GM18505 (cell line): Measurements from ENCODE around the gene AKAP10.
"Not testable (repeated sequence)": the region's sequence is repeated elsewhere in the genome, so short reads cannot be mapped to it uniquely, and the experiment has no call there.

Source experiments
- ATAC-seq: cut with Tn5 transposase; IDR thresholded peaks from one replicate; pipeline ENCODE4 v1.9.1; 2021; ENCODE audit not compliant: unreplicated experiment
- POLR2A ChIP-seq: IDR thresholded peaks from 4 replicates; pipeline ENCODE4 v1.6.1; 2011; ENCODE audit warnings: borderline replicate concordance; ENCODE audit not compliant: insufficient read depth, insufficient read length; ENCODE audit errors: extremely low read depth

The AKAP10 gene, protein sequence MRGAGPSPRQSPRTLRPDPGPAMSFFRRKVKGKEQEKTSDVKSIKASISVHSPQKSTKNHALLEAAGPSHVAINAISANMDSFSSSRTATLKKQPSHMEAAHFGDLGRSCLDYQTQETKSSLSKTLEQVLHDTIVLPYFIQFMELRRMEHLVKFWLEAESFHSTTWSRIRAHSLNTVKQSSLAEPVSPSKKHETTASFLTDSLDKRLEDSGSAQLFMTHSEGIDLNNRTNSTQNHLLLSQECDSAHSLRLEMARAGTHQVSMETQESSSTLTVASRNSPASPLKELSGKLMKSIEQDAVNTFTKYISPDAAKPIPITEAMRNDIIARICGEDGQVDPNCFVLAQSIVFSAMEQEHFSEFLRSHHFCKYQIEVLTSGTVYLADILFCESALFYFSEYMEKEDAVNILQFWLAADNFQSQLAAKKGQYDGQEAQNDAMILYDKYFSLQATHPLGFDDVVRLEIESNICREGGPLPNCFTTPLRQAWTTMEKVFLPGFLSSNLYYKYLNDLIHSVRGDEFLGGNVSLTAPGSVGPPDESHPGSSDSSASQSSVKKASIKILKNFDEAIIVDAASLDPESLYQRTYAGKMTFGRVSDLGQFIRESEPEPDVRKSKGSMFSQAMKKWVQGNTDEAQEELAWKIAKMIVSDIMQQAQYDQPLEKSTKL

GRCh38 chr17:19977293-19978208 lies at the start of gene AKAP10:
TSS of gene AKAP10 (minus strand) at chr17:19977828. CDS start at chr17:19977679, 149 bp downstream.
- peak; percentile 85 for TF ChIP-seq POLR2A
- ATAC-seq: peak; percentile 78

GRCh38 chr17:20026960-20027359 lies 49.3 kb upstream of the AKAP10 start:
- no peak for TF ChIP-seq POLR2A
- no peak for ATAC-seq

DNA sequence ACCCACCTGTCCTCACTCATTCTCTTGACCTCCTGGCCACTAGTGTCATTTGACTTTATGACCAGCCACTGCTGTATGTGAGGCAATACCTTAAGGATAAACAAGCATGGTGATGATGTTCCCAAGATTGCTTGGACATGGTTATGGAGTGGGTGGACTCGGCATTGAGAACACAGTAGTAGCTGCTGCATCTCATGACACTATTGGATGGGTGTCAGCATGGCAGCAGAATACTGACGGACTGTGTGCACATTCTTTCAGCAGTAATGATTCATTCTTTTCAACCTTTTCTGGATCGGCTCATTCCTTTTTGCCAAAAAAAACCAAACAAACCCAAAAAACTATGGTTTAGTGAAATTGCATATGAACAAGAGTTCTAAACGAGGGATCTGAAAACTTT lies 45.1 kb upstream of the AKAP10 start:
- ATAC-seq: no peak
- no peak for TF ChIP-seq POLR2A

DNA sequence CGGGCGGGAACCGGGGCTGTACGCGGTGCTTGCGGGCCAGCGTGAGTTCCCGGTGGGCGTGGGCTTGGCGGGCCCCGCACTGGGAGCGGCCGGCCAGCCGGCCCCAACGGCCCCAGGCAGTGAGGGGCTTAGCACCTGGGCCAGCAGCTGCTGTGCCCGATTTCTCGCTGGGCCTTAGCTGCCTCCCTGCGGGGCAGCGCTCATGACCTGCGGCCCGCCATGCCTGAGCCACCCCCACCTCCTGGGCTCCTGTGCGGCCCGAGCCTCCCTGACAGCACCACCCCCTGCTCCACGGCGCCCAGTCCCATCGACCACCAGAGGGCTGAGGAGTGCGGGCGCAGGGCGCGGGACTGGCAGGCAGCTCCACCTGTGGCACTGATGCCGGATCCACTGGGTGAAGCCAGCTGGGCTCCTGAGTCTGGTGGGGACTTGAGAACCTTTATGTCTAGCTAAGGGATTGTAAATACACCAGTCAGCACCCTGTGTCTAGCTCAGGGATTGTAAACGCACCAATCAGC lies 38.9 kb upstream of the AKAP10 start:
- ATAC-seq: not testable (repeated sequence)

DNA sequence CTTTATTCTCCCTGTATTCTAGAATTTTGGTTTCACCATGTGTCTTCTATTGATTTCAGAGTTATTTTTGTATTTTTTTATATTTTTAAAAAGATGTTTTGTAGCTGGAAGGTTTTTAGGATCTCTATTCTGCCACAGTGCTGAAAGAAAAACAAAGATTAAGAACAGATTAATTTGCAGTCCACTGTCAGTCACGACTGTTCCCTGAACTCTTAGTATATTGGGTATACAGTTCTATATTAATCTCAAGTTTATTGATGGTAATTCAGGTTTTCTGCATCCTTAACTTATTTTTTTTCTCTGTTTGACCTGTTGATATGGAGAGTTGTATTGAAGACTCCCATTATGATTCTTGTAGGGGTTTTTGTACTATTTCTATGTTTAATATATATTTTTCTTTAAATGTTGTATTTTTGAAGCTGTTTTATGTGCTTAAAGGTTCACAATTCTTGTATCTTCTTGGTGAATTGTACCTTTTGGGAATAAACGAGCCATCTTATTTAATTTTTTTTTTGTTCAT lies 34.4 kb upstream of the AKAP10 start:
- ATAC-seq: no peak
- no peak for TF ChIP-seq POLR2A

DNA sequence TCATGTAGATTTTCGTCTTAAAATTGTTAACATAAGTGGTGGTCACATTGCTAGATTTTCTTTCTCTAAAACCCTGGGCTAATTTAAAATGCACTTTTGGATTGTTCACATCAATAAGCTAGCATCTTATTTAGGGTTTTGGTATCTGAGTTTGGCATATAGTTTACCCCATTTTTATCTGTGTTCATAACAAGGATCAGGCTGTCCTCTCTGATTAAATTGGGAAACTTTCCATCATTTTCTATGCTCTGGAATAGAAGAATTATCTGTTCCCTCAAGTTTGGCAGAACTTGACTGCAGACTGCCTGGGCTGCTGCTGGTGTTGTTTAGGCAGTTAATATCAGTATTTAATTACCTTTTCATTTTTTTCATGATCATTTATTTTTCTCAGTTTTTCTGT lies 33.3 kb upstream of the AKAP10 start:
- ATAC-seq: no peak
- no peak for TF ChIP-seq POLR2A

- ATAC-seq: no peak
- no peak for TF ChIP-seq POLR2A
Measured at GRCh38 chr17:20010099-20010863, 32.7 kb upstream of the AKAP10 start.

GRCh38 chr17:20009302-20010098 lies 31.9 kb upstream of the AKAP10 start, which contains the start of gene SPECC1:
TSS of gene SPECC1 (plus strand) at chr17:20009359. CDS start at chr17:20096652, 87,293 bp downstream.
- peak; percentile 95 for ATAC-seq
- no peak for TF ChIP-seq POLR2A

- peak; percentile 27 for ATAC-seq
- no peak for TF ChIP-seq POLR2A
Measured at GRCh38 chr17:20009052-20009301, 31.3 kb upstream of the AKAP10 start.

DNA sequence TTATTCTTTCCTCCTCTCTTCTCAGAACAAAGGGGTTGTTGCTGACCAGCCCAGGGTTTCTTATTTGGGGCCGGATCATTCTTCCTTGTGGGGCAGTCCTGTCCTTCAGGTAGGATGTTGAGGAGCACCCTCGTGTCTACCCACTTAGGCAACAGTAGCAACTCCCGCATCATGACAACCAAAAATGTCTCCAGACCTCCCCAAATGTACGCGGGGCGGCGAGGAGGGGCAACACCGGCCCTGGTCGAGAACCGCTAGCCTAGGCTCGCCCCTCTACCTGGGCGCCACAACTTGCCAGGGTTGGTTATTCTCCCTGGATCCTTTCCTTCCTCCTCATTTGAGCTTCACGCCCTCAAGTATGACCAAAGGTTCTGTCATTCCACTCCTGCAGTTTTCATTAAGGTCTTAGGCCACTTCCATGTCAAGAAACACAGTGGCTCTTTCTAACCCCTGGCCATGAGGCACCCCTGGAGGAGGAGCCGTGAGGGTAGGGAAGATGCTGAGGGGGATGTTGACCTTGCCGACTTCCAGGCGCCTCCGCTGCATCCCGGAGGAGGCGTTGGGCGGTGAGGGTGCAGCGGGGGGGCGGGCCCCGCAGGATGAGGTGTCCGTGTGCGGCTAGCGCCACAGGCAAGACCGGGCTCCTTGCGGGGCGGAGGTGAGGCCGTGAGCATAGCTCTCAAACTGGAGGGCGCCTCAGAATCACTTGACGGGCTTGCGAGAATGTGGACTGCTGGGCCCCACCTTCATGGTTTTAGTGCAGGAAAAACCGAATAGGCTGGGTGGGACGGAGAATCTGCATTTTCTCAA lies 30.8 kb upstream of the AKAP10 start:
- ATAC-seq: peak; percentile 5
- TF ChIP-seq POLR2A: no peak

GRCh38 chr17:19996502-19996901 lies 18.9 kb upstream of the AKAP10 start:
- no peak for ATAC-seq
- no peak for TF ChIP-seq POLR2A
